ENCODE measurements around the gene ZNF219. TPM values are rescaled to one million over a fixed set of nuclear protein-coding genes. Genes with fewer than 3 reads are reported as not detected.

Gene ZNF219
- total RNA-seq, 4 donors from 2014 or later = 68.4 to 135 (median 94.5) TPM

DNA sequence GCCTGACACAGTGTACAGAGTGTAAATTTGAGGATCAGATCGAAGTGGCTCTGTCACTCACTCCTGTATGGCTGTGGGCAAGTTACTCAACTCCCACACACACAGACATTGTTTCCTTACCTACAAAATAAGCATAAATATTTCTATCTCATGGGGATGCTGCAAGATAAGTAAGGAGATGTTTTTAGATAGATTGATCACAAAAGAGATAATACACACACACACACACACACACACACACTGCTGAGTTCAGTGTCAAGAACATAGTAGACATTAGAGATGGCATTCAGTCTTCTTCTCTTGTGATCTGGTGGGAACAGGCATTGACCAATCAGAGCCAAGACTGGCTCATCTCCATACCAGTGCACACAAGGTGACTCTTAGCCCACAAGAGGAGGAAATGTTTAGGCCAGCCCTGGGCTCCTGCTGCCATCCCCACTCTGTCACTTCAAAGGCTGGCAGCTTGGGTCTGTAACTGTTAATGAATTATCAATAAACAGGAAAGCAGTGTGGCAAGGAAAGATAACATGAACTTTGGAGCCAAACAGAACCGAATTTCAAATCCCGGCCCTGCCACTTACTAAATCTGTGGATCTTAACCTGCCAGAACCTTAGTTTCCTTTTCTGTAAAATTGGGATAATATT, 44.2 kb downstream of the ZNF219 start:
- 37 to 44% methylated on average over 2 to 3 of the region's 3 CpGs for WGBS, 2 donors (ENCODE audit: low coverage in 1 of 2)
- Histone ChIP-seq H3K9me3 (no peaks in the 10 kb centered on the region), H3K36me3 (no peaks in the 10 kb centered on the region), H3K4me1 (peaks cover 0 to 44% (median 19%) of the 10 kb centered on the region in 4 donors), H3K4me3 (no peak overlapping the region), H3K27ac (peak overlapping the region; percentile 72 to 80 (median 78)), H3K27me3 (no peaks in the 10 kb centered on the region)
- intact Hi-C loops (cut with DNase I; ENCODE audit: low total_unique reads) = no loop called here
- TF ChIP-seq EP300 (IDR thresholded peaks at IDR 0.05; ENCODE audit: low read depth) = no peak
- TF ChIP-seq, protein P1, sequence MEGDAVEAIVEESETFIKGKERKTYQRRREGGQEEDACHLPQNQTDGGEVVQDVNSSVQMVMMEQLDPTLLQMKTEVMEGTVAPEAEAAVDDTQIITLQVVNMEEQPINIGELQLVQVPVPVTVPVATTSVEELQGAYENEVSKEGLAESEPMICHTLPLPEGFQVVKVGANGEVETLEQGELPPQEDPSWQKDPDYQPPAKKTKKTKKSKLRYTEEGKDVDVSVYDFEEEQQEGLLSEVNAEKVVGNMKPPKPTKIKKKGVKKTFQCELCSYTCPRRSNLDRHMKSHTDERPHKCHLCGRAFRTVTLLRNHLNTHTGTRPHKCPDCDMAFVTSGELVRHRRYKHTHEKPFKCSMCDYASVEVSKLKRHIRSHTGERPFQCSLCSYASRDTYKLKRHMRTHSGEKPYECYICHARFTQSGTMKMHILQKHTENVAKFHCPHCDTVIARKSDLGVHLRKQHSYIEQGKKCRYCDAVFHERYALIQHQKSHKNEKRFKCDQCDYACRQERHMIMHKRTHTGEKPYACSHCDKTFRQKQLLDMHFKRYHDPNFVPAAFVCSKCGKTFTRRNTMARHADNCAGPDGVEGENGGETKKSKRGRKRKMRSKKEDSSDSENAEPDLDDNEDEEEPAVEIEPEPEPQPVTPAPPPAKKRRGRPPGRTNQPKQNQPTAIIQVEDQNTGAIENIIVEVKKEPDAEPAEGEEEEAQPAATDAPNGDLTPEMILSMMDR (IDR thresholded peaks at IDR 0.05) = no peak
- TF ChIP-seq POLR2A (IDR thresholded peaks at IDR 0.05) = no peak
- no peak for TF ChIP-seq POLR2AphosphoS5 (IDR thresholded peaks at IDR 0.05)
- in situ Hi-C loops (cut with MboI; ENCODE audit: low pct_ligation_motif_present in 1 of 4, low pct_unique_long_range_greater_than_20kb in 1 of 4, low sequenced_read_pairs in 3 of 4) = no loop called here
- DNase-seq = peak; percentile 58

DNA sequence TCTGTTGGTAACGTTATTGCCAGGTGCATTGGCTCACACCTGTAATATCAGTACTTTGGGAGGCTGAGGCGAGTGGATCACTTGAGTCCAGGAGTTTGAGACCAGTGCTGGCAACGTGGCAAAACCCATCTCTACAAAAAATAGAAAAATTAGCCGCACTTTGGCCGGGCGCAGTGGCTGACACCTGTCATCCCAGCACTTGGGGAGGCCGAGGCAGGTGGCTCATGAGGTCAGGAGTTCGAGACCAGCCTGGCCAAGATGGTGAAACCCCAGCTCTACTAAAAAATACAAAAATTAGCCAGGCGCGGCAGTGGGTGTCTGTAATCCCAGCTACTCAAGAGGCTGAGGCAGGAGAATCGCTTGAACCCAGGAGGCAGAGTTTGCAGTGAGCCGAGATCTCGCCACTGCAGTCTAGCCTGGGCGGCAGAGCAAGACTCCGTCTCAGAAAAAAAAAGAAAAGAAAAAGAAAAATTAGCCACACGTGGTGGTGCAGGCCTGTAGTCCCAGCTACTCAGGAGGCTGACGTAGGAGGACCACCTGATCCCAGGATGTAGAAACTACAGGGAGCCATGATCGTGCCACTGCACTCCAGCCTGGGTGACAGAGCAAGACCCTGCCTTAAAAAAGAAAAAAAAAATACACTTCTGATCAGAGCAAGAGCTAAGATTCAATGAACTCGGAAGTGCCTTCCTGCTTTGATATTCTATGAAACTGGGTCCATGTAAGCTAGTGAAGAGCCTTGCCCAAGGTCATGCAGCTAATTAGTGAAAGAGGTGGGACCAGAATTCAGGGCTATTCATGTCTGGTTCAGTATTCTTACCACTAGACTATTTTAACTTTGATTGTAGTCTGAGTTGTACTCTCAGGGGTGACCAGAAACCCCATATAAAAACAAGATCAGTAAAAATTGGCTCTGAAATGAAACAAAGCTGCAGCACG, 45.0 kb downstream of the ZNF219 start:
- intact Hi-C loops (cut with DNase I; ENCODE audit: low total_unique reads) = no loop called here
- Histone ChIP-seq H3K9me3 (no peaks in the 10 kb centered on the region), H3K4me3 (no peak overlapping the region), H3K36me3 (no peaks in the 10 kb centered on the region), H3K27me3 (no peaks in the 10 kb centered on the region), H3K4me1 (peaks cover 0 to 39% (median 17%) of the 10 kb centered on the region in 4 donors), H3K27ac (peak overlapping the region; percentile 72 to 80 (median 78))
- DNase-seq = no peak
- 84 to 87% methylated on average over 13 to 20 of the region's 20 CpGs for WGBS, 2 donors (ENCODE audit: low coverage in 1 of 2)
- no peak for TF ChIP-seq POLR2AphosphoS5 (IDR thresholded peaks at IDR 0.05)
- TF ChIP-seq, protein P1 (IDR thresholded peaks at IDR 0.05) = no peak
- TF ChIP-seq POLR2A (IDR thresholded peaks at IDR 0.05) = no peak
- TF ChIP-seq EP300 (IDR thresholded peaks at IDR 0.05; ENCODE audit: low read depth) = no peak
- in situ Hi-C loops (cut with MboI; ENCODE audit: low pct_ligation_motif_present in 1 of 4, low pct_unique_long_range_greater_than_20kb in 1 of 4, low sequenced_read_pairs in 3 of 4) = no loop called here

DNA sequence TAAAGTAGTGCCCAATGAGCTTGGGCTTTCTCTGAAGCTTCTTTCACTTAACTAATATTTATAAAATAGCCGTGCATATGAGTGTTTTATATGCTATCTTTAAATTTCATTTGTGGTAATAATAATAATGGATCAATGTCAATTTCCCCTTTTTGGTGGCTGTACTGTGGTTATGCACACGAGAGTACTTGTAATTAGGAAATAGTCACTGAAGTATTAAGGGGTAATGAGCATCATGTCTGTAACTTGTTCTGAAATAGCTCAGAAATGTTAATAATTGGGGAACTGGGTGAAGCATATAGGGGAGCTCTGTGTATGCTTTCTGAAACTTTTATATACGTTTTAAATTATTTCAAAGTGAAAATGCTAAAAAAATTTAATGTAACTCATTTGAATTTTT, 47.9 kb downstream of the ZNF219 start:
- Histone ChIP-seq H3K27me3 (no peaks in the 10 kb centered on the region), H3K4me3 (no peak overlapping the region), H3K27ac (no peak overlapping the region), H3K4me1 (peaks cover 0 to 22% (median 13%) of the 10 kb centered on the region in 4 donors), H3K36me3 (no peaks in the 10 kb centered on the region), H3K9me3 (no peaks in the 10 kb centered on the region)
- in situ Hi-C loops (cut with MboI; ENCODE audit: low pct_ligation_motif_present in 1 of 4, low pct_unique_long_range_greater_than_20kb in 1 of 4, low sequenced_read_pairs in 3 of 4) = no loop called here
- WGBS, 2 donors (ENCODE audit: low coverage in 1 of 2) = 72 to 76% methylated on average over 3 of the region's 3 CpGs
- DNase-seq = no peak
- intact Hi-C loops (cut with DNase I; ENCODE audit: low total_unique reads) = no loop called here
- no peak for TF ChIP-seq POLR2A (IDR thresholded peaks at IDR 0.05)
- no peak for TF ChIP-seq EP300 (IDR thresholded peaks at IDR 0.05; ENCODE audit: low read depth)
- TF ChIP-seq POLR2AphosphoS5 (IDR thresholded peaks at IDR 0.05) = no peak
- TF ChIP-seq, protein P1 (IDR thresholded peaks at IDR 0.05) = no peak

DNA sequence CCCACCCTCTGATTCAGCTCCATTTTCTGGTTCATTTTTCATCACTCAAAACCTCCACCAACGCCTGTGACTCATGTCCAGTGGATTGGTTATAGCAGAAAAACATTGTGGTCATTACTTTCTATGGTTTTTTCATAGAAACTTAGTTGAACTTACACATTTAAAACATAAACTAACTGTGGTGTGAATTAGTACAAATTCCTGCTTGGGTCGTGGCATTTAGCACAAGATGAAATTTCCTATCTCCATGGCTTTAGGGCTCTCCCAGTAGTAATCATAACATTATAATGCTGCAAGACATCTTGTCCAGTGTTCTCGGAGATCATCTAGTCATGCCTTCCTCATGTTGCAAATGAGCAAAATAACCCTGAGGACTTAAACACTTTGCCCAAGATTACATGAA, 49.2 kb downstream of the ZNF219 start:
- Histone ChIP-seq H3K9me3 (no peaks in the 10 kb centered on the region), H3K4me1 (peaks cover 0 to 14% (median 6%) of the 10 kb centered on the region in 4 donors), H3K27ac (no peak overlapping the region), H3K4me3 (no peak overlapping the region), H3K27me3 (no peaks in the 10 kb centered on the region), H3K36me3 (no peaks in the 10 kb centered on the region)
- intact Hi-C loops (cut with DNase I; ENCODE audit: low total_unique reads) (no loop called here), in situ Hi-C loops (cut with MboI; ENCODE audit: low pct_ligation_motif_present in 1 of 4, low pct_unique_long_range_greater_than_20kb in 1 of 4, low sequenced_read_pairs in 3 of 4) (no loop called here)
- no peak for DNase-seq
- 78 to 79% methylated on average over 3 of the region's 3 CpGs for WGBS, 2 donors (ENCODE audit: low coverage in 1 of 2)
- TF ChIP-seq, protein P1 (IDR thresholded peaks at IDR 0.05) = no peak
- no peak for TF ChIP-seq POLR2AphosphoS5 (IDR thresholded peaks at IDR 0.05)
